ENCODE results near the gene BCAS1.

Gene BCAS1, protein sequence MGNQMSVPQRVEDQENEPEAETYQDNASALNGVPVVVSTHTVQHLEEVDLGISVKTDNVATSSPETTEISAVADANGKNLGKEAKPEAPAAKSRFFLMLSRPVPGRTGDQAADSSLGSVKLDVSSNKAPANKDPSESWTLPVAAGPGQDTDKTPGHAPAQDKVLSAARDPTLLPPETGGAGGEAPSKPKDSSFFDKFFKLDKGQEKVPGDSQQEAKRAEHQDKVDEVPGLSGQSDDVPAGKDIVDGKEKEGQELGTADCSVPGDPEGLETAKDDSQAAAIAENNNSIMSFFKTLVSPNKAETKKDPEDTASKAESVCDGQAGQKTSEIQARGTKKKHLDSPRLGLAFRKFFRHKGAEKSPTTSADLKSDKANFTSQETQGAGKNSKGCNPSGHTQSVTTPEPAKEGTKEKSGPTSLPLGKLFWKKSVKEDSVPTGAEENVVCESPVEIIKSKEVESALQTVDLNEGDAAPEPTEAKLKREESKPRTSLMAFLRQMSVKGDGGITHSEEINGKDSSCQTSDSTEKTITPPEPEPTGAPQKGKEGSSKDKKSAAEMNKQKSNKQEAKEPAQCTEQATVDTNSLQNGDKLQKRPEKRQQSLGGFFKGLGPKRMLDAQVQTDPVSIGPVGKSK

DNA sequence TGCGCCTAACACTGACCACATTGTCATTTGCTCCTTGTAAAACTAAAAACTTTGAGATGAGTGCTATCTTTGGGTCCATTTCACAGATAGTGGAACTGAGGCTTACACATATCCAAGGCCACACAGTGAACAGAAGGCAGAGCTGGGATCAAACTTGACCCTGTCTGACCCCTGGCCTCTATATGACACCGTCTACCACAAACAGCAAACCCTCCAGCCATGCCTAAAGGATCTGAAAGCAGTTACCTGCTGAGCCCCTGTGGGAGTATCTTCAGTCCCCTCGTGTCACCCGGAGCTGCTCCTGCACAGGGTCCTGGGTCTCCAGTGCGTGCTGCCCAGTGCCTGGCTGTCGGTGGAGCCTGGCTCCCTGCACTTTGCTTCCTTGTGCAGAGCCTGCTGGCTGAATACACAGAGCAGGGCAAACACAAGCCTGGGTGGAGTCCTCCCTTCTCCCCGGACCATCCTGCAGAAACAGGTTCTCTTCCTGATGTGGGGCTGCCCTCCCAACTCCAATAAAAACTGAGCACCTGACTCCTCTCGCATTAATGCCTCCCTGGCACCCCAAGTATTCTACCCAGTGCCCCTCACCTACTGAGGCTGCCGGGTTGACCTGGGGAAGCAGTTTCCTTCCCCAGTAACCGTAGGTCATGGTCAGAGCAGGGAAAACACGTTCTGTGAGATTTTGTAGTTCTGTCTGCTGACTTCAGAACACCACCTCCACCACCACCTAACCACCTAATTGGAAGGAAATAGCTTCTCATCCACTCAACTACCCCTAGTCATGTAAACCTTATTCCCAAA lies at the start of gene BCAS1:
TSS of gene BCAS1 (minus strand) at position 408 of the 801 bp plus-strand sequence. CDS start 11,876 bp downstream, outside the sequence.
- FAIRE-seq = no peak

- FAIRE-seq = no peak
Observed at GRCh38 chr20:54119744-54120143, 49.4 kb upstream of the BCAS1 start.

DNA sequence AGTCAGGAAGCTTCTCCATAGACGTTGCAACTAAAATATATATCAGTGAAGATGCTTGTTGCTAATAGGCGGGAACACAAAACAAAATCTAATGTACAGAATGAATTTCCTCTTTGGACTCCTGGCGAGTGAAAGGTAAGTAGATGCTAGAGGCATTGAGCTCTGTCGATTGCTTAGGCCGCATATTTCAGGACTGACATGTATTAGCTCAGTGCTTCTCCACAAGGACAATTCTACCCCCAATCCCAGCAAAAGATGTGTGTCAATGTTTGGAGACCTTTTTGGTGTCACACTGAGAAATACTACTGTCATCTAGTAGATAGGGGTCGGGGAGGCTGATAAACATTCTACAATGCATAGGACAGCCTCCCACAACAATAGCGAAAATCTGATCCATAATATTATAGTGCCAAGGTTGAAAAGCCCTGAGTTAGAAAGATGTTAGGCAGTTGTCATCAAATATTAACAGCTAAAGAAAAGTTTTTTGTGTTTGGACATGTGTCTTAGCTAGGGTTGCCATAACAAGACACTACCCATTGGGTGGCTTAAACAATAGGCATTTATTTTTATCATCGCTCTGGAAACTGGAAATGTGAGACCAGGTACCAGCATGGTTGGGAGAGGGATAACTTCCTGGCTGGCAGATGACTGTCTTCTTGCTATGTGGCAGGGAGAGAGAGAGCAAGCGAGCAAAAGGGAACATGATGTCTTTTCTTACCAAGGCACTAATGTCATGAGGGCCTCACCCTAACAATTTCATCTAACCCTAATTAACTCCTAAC lies 48.0 kb upstream of the BCAS1 start:
- no peak for FAIRE-seq

GRCh38 chr20:54116550-54117235 lies 46.3 kb upstream of the BCAS1 start:
- no peak for FAIRE-seq

DNA sequence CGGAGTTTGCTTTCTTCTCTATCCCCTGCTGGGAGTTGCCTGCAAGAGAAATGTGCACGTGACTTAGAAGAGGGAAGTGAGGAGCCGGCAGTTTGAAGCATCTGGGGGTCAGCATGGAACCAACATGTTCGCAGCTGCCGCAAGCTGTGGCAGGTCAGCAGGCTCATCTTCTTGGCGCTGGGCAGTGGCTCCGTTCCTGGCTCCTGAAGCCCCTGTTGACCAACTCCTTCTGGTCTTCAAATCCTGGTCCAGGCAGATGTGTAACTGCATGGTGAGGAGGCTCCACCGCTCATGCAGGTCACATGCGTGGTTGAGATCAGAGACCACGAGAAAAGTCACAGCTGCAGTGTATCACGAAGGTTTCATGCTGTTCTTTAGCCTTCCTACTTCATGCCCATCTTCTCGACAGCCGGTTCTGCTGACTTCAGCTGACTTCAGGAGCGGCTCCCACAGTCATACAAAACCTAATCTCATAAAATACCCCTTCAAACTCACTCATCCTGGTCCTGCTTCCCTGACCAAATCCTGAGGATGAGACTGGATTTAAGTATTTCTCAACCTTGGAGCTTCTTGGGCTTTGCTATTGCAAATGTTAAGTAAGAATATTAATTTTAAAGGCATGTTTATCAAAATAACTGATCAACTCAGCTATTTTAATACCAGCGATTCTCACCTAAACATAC lies 44.9 kb upstream of the BCAS1 start:
- FAIRE-seq = no peak

DNA sequence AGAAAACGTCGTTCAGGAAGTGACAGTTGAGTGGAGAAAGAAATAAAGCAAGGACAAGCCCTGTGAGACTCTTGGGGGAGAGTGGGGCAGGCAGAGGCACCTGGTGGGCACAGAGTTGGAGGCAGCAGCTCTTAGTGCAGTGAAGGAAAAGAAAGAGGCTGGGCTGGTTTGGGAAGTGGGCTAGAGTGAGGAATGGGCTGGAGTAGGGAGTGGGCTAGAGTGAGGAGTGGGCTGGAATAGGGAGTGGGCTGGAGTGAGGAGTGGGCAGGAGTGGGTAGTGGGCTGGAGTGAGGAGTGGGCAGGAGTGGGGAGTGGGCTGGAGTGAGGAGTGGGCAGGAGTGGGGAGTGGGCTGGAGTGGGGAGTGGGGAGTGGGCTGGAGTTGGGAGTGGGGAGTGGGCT lies 43.7 kb upstream of the BCAS1 start:
- FAIRE-seq = no peak

DNA sequence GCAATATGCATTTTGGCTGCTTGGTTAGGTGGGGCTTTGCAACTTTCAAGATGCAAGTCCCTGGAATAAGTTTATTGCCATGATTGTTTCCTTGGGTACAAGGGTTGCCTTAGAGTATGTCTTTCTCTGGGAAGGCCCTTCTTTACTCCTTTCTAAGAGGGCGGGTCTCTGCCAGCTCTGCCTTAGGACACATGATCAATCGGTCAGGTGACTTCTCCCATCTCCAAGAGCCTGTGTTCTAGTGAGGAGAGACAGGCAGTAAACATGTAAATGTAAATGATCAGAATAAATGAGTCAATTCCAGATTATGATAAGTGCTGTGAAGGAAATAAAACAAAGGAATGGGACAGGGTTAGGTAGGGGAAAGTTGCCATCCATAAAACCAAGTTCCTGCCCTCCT lies 43.2 kb upstream of the BCAS1 start:
- no peak for FAIRE-seq

- FAIRE-seq = no peak
Observed at GRCh38 chr20:54112221-54112884, 42.0 kb upstream of the BCAS1 start.

GRCh38 chr20:54111460-54111859 lies 41.1 kb upstream of the BCAS1 start:
- no peak for FAIRE-seq

- FAIRE-seq = no peak
Observed at GRCh38 chr20:54110457-54110856, 40.1 kb upstream of the BCAS1 start.

DNA sequence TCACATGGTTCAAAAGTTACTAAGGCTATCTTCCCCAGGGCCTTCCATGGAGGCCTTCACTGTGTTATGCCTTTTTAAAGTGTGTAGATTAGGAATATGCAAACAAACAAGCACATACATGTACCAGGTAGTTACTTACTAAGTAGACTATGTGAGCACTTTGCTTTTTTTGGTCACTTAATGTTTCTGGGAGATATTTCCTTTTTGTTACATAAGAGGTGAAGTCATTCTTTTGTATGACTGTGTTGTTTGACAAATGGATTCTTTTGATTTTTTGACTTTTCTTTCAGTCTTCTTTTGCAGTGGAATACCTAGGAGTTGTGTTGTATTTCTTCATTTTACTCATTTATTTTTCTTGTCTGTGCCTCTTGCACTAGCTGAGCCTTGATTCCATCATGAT lies 39.6 kb upstream of the BCAS1 start:
- FAIRE-seq = no peak

DNA sequence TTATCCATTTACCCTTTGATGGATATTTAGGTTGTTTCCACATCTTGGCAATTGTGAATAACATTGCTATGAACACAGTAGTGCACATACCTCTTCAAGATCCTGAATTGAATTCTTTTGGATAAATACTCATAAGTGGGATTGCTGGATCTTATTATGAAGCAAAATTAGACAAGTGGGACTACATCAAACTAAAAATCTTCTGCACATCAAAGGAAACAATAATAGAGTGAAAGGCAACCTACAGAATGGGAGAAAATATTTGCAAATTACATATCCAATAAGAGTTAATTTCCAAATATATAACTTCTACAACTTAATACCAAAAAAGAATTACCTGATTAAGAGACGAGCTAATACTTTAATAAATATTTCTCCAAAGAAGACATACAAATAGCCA lies 38.4 kb upstream of the BCAS1 start:
- no peak for FAIRE-seq

DNA sequence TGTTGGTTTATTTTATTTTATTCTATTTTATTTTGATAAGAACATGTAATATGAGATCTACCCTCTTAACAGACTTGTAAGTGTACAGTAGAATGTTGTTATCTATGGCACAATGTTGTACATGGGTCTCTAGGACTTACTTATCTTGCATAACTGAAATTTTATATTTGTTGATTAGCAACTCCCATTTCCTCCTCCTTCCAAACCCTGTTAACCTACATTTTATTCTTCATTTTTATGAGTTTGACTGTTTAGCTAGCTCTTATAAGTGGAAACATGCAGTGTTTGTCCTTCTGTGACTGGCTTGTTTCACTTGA lies 37.9 kb upstream of the BCAS1 start:
- no peak for FAIRE-seq

GRCh38 chr20:54107600-54108325 lies 37.4 kb upstream of the BCAS1 start:
- no peak for FAIRE-seq

- FAIRE-seq = no peak
Observed at GRCh38 chr20:54107181-54107580, 36.8 kb upstream of the BCAS1 start.

- FAIRE-seq = no peak
Observed at GRCh38 chr20:54106162-54106561, 35.8 kb upstream of the BCAS1 start.

GRCh38 chr20:54105653-54106052 lies 35.3 kb upstream of the BCAS1 start:
- FAIRE-seq = no peak

DNA sequence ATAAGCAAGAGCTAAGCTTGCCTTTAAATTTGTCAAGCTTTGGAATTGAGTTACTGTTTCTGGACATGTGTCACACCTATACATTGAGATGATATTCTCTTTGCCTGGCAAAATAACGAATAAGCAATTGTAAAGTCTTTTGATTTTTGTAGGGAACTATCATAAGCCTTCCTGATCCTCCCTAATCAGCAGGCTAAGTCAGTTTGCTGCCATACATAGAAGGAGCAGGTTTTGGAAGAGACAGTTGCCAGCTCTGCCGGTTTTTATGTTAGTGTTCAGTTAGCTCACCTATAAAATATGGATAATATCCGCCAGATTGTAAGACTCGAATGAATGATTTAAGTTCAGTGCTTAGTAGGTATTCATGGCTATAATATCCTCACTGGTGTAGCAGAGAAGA lies 34.4 kb upstream of the BCAS1 start:
- FAIRE-seq = no peak

DNA sequence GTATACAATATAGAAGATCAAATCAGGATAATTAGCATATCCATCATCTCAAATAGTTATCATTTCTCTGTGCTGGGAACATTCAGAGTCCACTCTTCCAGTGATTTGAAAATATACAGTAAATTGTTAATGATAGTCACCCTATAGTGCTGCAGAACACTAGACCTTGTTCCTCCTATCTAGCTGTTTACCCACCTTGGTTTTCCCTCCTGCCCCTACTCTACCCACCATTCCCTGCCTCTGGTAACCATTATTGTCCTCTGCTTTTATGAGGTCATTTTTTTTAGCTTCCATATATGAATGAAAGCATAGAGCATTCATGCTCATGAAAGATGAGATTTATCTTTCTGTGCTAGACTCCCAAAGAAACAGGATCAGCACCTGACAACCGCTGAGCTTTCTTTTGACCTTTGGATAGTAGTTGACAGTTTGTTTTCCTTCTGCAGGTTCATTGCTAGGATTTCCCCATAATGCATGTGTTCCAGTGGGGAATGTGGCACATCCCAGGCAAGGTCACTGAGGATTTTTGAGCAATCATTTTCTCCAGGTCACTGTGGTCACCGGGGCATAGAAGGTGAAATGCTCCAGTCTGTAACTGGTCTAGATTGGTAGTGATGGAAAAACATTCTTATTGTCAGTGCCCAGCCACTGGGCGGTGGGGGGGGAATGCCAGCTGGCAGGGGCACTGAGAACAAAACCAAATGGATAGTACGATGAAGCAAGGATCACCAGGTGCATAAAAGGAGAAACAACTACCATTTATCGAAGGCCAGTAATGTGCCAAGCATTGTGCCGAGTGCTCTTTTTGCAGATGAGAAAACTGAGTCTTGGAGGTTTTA lies 33.6 kb upstream of the BCAS1 start:
- FAIRE-seq = no peak

Measured in G401.6 (cell line).